GM06990 (cell line): ENCODE results near the gene ANKRD17.

Source experiments
- DNase-seq: peaks from one replicate; pipeline ENCODE4 v3.0.0-alpha.2; 2011; ENCODE audit not compliant: insufficient read length; ENCODE audit errors: extremely low read depth
- H3K27me3 ChIP-seq: replicated peaks from 2 replicates; pipeline ENCODE4 v1.6.0; 2011; ENCODE audit warnings: low read length; ENCODE audit not compliant: control insufficient read depth, insufficient read depth
- H3K36me3 ChIP-seq: 2 replicates; pipeline ENCODE4 v1.5.1; 2011; ENCODE audit warnings: low read length; ENCODE audit not compliant: control insufficient read depth, insufficient read depth
- H3K4me3 ChIP-seq: replicated peaks from 2 replicates; pipeline ENCODE4 v1.5.1; 2011; ENCODE audit warnings: low read depth, mild to moderate bottlenecking, control low read depth, low read length
- CTCF ChIP-seq: IDR thresholded peaks from 2 replicates; pipeline ENCODE4 v1.5.1; 2011; ENCODE audit warnings: low read length, control low read depth, mild to moderate bottlenecking, inconsistent platforms; ENCODE audit not compliant: insufficient read depth, poor library complexity, severe bottlenecking

ANKRD17 gene

DNA sequence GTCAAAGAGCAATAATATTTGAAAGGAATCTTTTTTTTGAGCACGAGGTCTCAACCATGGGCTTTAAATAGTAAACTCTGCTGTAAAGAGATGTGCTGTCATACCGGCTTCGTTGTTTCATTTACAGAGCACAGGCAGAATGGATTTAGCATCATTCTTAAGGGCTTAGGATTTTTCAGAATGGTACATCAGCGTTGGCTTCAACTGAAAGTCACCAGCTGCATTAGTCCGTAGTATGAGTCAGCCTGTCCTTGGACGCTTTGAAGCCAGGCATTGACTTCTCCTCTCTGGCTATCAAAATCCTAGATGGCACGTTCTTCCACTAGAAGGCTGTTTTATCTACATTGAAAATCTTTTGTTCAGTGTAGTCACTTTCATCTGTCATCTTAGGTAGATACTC is 212.7 kb downstream of the ANKRD17 start:
- TF ChIP-seq CTCF, result no peak
- no peaks in the 10 kb centered on the region for H3K36me3 ChIP-seq
- no peak for DNase-seq
- H3K27me3 ChIP-seq, result no peaks in the 10 kb centered on the region
- no peak overlapping the region for H3K4me3 ChIP-seq

DNA sequence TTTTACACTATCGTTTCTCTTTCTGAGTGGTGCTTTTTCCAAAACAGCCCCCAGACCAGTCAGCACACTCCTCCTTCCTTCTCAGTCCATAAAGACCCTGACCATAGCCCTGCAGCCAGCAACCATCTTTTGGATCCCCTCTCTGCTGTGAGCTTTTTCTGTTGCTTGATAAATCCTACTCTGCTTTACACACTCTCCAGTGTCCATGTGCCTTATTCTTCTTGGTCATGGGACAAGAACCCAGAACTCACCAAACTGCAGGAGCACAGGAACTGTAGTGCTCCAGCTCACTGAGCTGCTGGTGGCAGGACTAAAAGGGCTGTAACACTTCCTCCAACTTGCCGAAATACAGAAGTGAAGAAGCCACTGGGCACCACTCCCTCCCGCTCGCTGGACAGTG is 221.5 kb downstream of the ANKRD17 start:
- TF ChIP-seq CTCF, result no peak
- Histone ChIP-seq H3K4me3 (no peak overlapping the region), H3K27me3 (no peaks in the 10 kb centered on the region), H3K36me3 (no peaks in the 10 kb centered on the region)
- DNase-seq, result no peak

DNA sequence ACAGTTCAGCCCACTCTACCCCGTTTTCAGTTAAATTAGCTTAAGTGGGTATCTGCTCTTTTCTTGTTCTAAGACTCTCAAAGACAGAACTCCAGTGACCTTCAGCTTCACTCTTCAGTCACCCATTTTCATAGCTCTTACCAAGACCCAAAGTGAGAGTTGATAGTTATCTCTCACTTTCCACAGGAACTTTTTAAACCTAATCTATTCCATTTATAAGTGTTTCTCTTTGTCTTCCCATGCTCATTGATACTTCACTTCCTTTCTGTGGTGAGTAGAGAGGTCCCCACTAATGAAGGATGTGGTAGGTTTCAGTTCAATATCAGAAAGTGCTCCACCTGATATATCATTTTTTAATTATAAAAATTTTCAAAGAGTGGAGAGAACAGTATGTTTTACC is 222.5 kb downstream of the ANKRD17 start:
- H3K36me3 ChIP-seq, result no peaks in the 10 kb centered on the region
- no peaks in the 10 kb centered on the region for H3K27me3 ChIP-seq
- no peak overlapping the region for H3K4me3 ChIP-seq
- no peak for TF ChIP-seq CTCF
- DNase-seq, result peak; percentile 14

DNA sequence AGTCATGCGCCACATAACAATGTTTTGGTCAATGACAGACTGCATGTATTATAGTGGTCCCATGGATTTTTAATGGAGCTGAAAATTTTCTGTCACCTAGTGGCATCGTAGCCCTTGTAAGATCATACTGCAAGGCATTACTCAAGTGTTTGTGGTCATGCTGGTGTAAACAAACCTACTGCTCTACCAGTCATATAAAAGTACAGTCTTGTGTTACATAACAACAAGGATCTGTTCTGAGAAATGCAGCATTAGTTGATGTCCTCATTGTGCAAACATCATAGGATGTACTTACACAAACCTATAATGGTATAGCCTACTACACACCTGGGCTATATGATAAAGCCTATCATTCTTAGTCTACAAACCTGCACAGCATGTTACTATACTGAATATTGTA is 223.7 kb downstream of the ANKRD17 start:
- TF ChIP-seq CTCF, result no peak
- no peak overlapping the region for H3K4me3 ChIP-seq
- DNase-seq, result no peak
- no peaks in the 10 kb centered on the region for H3K36me3 ChIP-seq
- H3K27me3 ChIP-seq, result no peaks in the 10 kb centered on the region

- Histone ChIP-seq H3K4me3 (no peak overlapping the region), H3K36me3 (no peaks in the 10 kb centered on the region), H3K27me3 (no peaks in the 10 kb centered on the region)
- no peak for TF ChIP-seq CTCF
- no peak for DNase-seq
These were observed 230.0 kb downstream of the ANKRD17 start for GRCh38 chr4:73028621-73029020.
